ENCODE results near the gene NGDN. TPM values are rescaled to one million over a fixed set of nuclear protein-coding genes. Genes with fewer than 3 reads are reported as not detected.

The NGDN gene
- total and polyA plus RNA-seq, 2 of the 8 experiments (the other 6 are each of a cell fraction or from before 2014, with no cell fraction given): 39.8 to 48.8 TPM

- H4K5ac ChIP-seq (ENCODE audit: insufficient read length, low read depth, low read length): no peak overlapping the region
- H2BK120ac ChIP-seq (replicated peaks; ENCODE audit: low read depth, low read length): no peak overlapping the region
- H3K4ac ChIP-seq (replicated peaks; ENCODE audit: insufficient read length, low read depth, low read length): no peak overlapping the region
- peaks cover 0 to 3% (median under 1%) of the 10 kb centered on the region in 4 experiments; a peak in 1 of 7 replicates for H3K27me3 ChIP-seq (replicated peaks in 1 of 4; ENCODE audit: control insufficient read depth in 3 of 4, extremely low read depth in 1 of 4, insufficient read depth in 3 of 4, low read length in 3 of 4)
- no peak overlapping the region for H2AFZ ChIP-seq (ENCODE audit: low read length)
- H2BK15ac ChIP-seq (ENCODE audit: low read length): no peak overlapping the region
- DNase-seq (ENCODE audit: low read depth in 1 of 2, low spot score in 2 of 2) (no peak), FAIRE-seq (no peak)
- 0 out of 2 replicates have a peak overlapping the region, but pooled peaks have one; percentile 9 for H2BK12ac ChIP-seq (ENCODE audit: low read depth, low read length)
- peaks cover 0 to 4% (median 0%) of the 10 kb centered on the region in 4 experiments; a peak in 1 of 7 replicates for H3K4me1 ChIP-seq (replicated peaks in 1 of 4; ENCODE audit: control insufficient read depth in 3 of 4, insufficient read depth in 4 of 4, low read length in 3 of 4)
- WGBS, 2 experiments (ENCODE audit: extremely low coverage in 1 of 2, insufficient coverage in 1 of 2, insufficient read length in 1 of 2, insufficient replicate concordance in 2 of 2, low coverage in 1 of 2, low lambda C conversion rate in 2 of 2, missing lambda C conversion rate in 1 of 2): 88 to 100% methylated on average over 2 to 17 of the region's 17 CpGs
- no peak overlapping the region for H3K56ac ChIP-seq (replicated peaks; ENCODE audit: insufficient read length, low read depth, low read length)
- H3K4me3 ChIP-seq (ENCODE audit: extremely low read depth in 1 of 4, insufficient read depth in 2 of 4, low read depth in 3 of 4, low read length in 4 of 4): no peak overlapping the region
- no peak overlapping the region for H3K18ac ChIP-seq (ENCODE audit: extremely low read depth, low read length)
- H4K91ac ChIP-seq (replicated peaks; ENCODE audit: insufficient read length, low read length): no peak overlapping the region
- H3K27ac ChIP-seq (ENCODE audit: low read depth, low read length): no peak overlapping the region
- no peak overlapping the region for H4K8ac ChIP-seq (ENCODE audit: extremely low read depth, insufficient read depth, low read length)
- no peak overlapping the region for H2BK20ac ChIP-seq (ENCODE audit: low read length)
- H3K9ac ChIP-seq (replicated peaks in 1 of 4; ENCODE audit: extremely low read depth in 1 of 4, low read depth in 3 of 4, low read length in 3 of 4): no peak overlapping the region
- CTCF ChIA-PET (ENCODE audit: partially characterized antibody): interaction anchor here (1.0 to 1.5 kb wide), 2 partner anchors 12 to 19 kb away, joined by 3 to 4 read pairs; no protein-coding TSS in a partner anchor
- H3K79me2 ChIP-seq (ENCODE audit: control insufficient read depth in 1 of 2, insufficient read depth in 2 of 2, low read length in 2 of 2): no peaks in the 10 kb centered on the region
- no peaks in the 10 kb centered on the region; a peak in 1 of 4 replicates for H3K9me3 ChIP-seq (ENCODE audit: insufficient read depth in 2 of 2, low read depth in 1 of 2, low read length in 1 of 2)
- H3K23ac ChIP-seq (ENCODE audit: insufficient read length): no peak overlapping the region
- H3K4me2 ChIP-seq (ENCODE audit: insufficient read depth in 1 of 2, low read depth in 2 of 2, low read length in 2 of 2): no peak overlapping the region
- no peak overlapping the region for H2AK5ac ChIP-seq (ENCODE audit: low read depth, low read length)
- H3K79me1 ChIP-seq (ENCODE audit: low read depth, low read length): peaks cover 3% of the 10 kb centered on the region
- no peak overlapping the region for H3K14ac ChIP-seq (ENCODE audit: insufficient read length)
- no peaks in the 10 kb centered on the region for H3K23me2 ChIP-seq (ENCODE audit: low read depth, low read length)
- POLR2A ChIA-PET (ENCODE audit: partially characterized antibody): no interaction called here
- no peaks in the 10 kb centered on the region for H3K36me3 ChIP-seq (ENCODE audit: control insufficient read depth in 2 of 4, insufficient read depth in 4 of 4, low read length in 3 of 4)
- H4K20me1 ChIP-seq (replicated peaks in 1 of 2; ENCODE audit: control insufficient read depth in 1 of 2, insufficient read depth in 2 of 2, low read length in 2 of 2): no peaks in the 10 kb centered on the region
- no peak overlapping the region for H2BK5ac ChIP-seq (ENCODE audit: low read depth, low read length)
- no peak for TF ChIP-seq CBX8 (IDR thresholded peaks at IDR 0.05; ENCODE audit: borderline replicate concordance, low read depth, low read length)
- no peak for TF ChIP-seq CEBPB (IDR thresholded peaks at IDR 0.05; ENCODE audit: low read depth, low read length)
- no peak for TF ChIP-seq YY1 (IDR thresholded peaks at IDR 0.05; ENCODE audit: low read depth, low read length)
- no peak for TF ChIP-seq RAD21 (IDR thresholded peaks at IDR 0.05 in 1 of 2, conservative IDR thresholded peaks at IDR 0.05 in 1 of 2; ENCODE audit: low read depth in 2 of 2, low read length in 2 of 2)
- no peak for TF ChIP-seq ATF2 (IDR thresholded peaks at IDR 0.05; ENCODE audit: low read length)
- no peak for TF ChIP-seq BACH1 (IDR thresholded peaks at IDR 0.05; ENCODE audit: low read length)
- no peak for TF ChIP-seq POLR2A (IDR thresholded peaks at IDR 0.05; ENCODE audit: control extremely low read depth in 1 of 2, low read depth in 2 of 2, low read length in 2 of 2)
These were observed 37.2 kb upstream of the NGDN start for GRCh38 chr14:23432102-23432925.
